GM19099 (cell line): Measurements from ENCODE around the gene PLEKHA8.

Experiments
- POLR2A ChIP-seq: IDR thresholded peaks from 3 replicates; pipeline ENCODE4 v1.6.1; 2011; ENCODE audit warnings: low read depth; ENCODE audit not compliant: insufficient read length; ENCODE audit errors: extremely low read depth

Gene PLEKHA8

DNA sequence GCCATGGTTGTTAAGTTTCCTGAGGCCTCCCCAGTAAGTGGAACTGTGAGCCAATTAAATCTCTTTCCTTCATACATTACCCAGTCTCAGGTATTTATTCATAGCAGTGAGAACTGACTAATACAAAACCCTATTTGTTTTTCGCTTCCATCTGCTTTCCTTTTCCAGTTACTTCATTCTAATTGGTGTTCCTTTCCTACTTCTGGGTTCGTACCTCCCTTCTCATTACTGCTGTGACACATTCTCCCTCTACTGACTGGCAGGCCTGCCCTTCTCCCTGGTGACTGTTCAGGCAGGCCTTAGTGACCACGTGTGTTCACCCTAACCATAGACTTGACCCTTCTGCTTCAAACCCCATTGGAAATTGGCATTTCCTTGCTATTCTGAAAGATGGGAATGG is 144.2 kb downstream of the PLEKHA8 start:
- TF ChIP-seq POLR2A = no peak

- TF ChIP-seq POLR2A = no peak
These were observed 145.1 kb downstream of the PLEKHA8 start for GRCh38 chr7:30173058-30173897.

DNA sequence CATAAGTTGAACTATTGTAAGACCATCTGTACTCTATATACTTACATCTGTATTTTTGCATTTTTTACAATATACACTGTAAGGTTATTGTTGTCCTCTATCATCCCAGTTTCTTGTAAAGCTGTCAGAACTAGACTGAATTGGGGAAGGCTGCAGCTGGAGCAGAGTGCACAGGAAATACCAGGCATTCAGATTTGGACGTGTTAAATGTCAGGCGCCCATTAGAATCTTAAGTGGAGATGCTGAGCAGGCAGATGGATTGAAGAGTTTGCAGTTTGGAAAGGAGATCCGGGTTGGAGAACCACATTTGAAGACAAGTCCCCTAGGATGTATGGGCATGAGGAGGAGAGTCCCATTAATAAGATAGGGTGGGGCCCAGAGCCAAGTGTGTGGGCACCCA is 147.0 kb downstream of the PLEKHA8 start:
- no peak for TF ChIP-seq POLR2A

DNA sequence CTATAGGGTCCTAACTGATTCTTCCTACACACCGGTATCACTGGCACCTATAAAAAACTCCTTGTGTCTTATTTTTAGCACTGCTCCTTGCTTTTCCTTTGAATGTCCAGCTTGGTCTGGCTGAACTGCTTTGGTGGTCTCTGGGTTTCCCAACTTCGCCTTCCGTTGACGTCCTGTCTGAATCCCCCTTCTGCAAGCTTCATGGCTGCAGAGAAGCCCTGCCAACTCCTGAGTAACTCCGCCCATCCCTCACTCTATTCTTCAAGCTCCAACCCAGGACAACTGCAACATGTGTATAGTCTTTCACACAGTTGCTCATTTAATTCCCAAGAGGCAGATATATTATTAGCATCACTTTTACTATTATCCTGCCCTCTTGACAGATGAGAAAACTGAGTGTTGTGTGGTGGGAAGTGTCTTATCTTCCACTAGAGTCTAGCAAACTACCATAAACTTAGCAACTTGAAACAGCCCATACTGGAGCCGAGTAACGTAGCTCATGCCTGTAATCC is 147.5 kb downstream of the PLEKHA8 start:
- no peak for TF ChIP-seq POLR2A

- TF ChIP-seq POLR2A = no peak
These were observed 148.4 kb downstream of the PLEKHA8 start for GRCh38 chr7:30176463-30177109.

- no peak for TF ChIP-seq POLR2A
These were observed 149.0 kb downstream of the PLEKHA8 start for GRCh38 chr7:30177186-30177585.

DNA sequence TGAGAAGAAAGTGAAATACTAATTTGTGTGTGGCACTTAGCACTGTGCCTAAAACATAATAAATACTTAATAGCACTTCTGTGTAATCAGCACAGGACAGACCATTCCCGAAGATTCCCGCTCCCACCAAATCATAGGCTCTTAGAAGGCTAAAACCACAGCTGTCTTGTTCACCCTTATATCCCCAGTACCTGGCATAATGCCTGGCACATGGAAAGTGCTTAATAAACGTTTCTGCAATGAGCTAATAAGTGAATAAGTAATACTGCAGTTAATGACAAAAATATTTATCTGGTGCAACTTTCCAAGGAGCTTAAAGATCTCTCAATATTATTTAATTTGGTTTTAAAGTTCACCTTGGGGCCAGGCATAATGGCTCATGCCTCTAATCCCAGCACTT is 149.8 kb downstream of the PLEKHA8 start:
- no peak for TF ChIP-seq POLR2A

- peak; percentile 25 for TF ChIP-seq POLR2A
These were observed 150.7 kb downstream of the PLEKHA8 start for GRCh38 chr7:30178748-30179436.
